Measurements from ENCODE around the gene LTBP2. TPM values are rescaled to one million over a fixed set of nuclear protein-coding genes. Genes with fewer than 3 reads are reported as not detected.

The LTBP2 gene
- polyA plus RNA-seq, 2 of the 4 experiments (the other 2 are of a cell fraction): 4.9 to 14.4 TPM

GRCh38 chr14:74583689-74584434 is 28.2 kb downstream of the LTBP2 start (continued):
- TF ChIP-seq USF2 (IDR thresholded peaks at IDR 0.05) (no peak), E2F6 (IDR thresholded peaks at IDR 0.05; ENCODE audit: borderline replicate concordance, low read depth) (no peak), EP300 (IDR thresholded peaks at IDR 0.05) (peak in 1 of 2 experiments; percentile 54; a peak in 1 of 5 replicates), HEYL (CRISPR knock-in tag; IDR thresholded peaks at IDR 0.05) (no peak)

- ChIA-PET CTCF (interaction anchor here (1.0 to 13.9 kb wide), 5 partner anchors 11 to 82 kb away, joined by 3 to 120 read pairs (median 5); partner anchors contain the start of gene LTBP2), POLR2A (interaction anchor here (1.1 to 1.4 kb wide), 2 partner anchors 11 to 35 kb away, joined by 4 to 6 read pairs; no protein-coding TSS in a partner anchor)
- Histone ChIP-seq H3K9me3 (no peaks in the 10 kb centered on the region), H3K4me3 (no peak overlapping the region), H3K4me1 (peaks cover 62% of the 10 kb centered on the region), H3K27ac (peak overlapping the region; percentile 83 to 95; a peak in 5 of 6 replicates), H3K4me2 (peak overlapping the region; percentile 34; the same call in 2 of the 3 replicates)
- FAIRE-seq: no peak
- TF ChIP-seq CHD4 (IDR thresholded peaks at IDR 0.05; ENCODE audit: borderline replicate concordance) (no peak), JUNB (IDR thresholded peaks at IDR 0.05) (no peak), FOSL2 (IDR thresholded peaks at IDR 0.05) (no peak), FOSL2 (CRISPR knock-in tag; IDR thresholded peaks at IDR 0.05) (no peak), RARB (CRISPR knock-in tag; IDR thresholded peaks at IDR 0.05) (no peak), ZSCAN20 (CRISPR knock-in tag; IDR thresholded peaks at IDR 0.05) (no peak), POLR2A (IDR thresholded peaks at IDR 0.05; ENCODE audit: low read length) (no peak), CBX8 (IDR thresholded peaks at IDR 0.05) (no peak), BHLHE40 (IDR thresholded peaks at IDR 0.05; ENCODE audit: low read depth, low read length) (no peak), KDM1A (IDR thresholded peaks at IDR 0.05; ENCODE audit: low read depth) (no peak), RCOR1 (IDR thresholded peaks at IDR 0.05; ENCODE audit: low read depth, low read length) (no peak)
- WGBS (ENCODE audit: missing lambda C conversion rate): 78% methylated on average over 1 of the region's 1 CpG
- no peak for DNase-seq (ENCODE audit: low read depth in 1 of 2, low spot score in 1 of 2)
- no peak for ATAC-seq
Measured at GRCh38 chr14:74582910-74583581, 29.0 kb downstream of the LTBP2 start.

- no peaks in the 10 kb centered on the region for H3K9me3 ChIP-seq
- peak overlapping the region; percentile 45 for H3K4me2 ChIP-seq
- WGBS (ENCODE audit: missing lambda C conversion rate): 23% methylated on average over 4 of the region's 4 CpGs
- FAIRE-seq (no peak), ATAC-seq (no peak), DNase-seq (ENCODE audit: low read depth in 1 of 2, low spot score in 1 of 2) (no peak)
- CTCF ChIA-PET: interaction anchor here (0.6 to 13.9 kb wide), 3 partner anchors 24 to 187 kb away, joined by 3 to 120 read pairs (median 3); partner anchors contain the start of gene LTBP2
- peak overlapping the region; percentile 83 to 95 for H3K27ac ChIP-seq
- H3K4me3 ChIP-seq: no peak overlapping the region
- POLR2A ChIA-PET: interaction anchor here (0.7 to 1.3 kb wide), 2 partner anchors 10 to 38 kb away, joined by 3 to 7 read pairs; no protein-coding TSS in a partner anchor
- H3K4me1 ChIP-seq: peaks cover 79% of the 10 kb centered on the region
- TF ChIP-seq BCL3 (IDR thresholded peaks at IDR 0.05) (no peak), FOSL2 (IDR thresholded peaks at IDR 0.05) (no peak), FOSL2 (CRISPR knock-in tag; IDR thresholded peaks at IDR 0.05) (no peak), TFCP2L1 (CRISPR knock-in tag; IDR thresholded peaks at IDR 0.05) (no peak), USF2 (IDR thresholded peaks at IDR 0.05) (peak; percentile 53; the same call in 1 of the 2 replicates), NPAS2 (CRISPR knock-in tag; IDR thresholded peaks at IDR 0.05; ENCODE audit: borderline replicate concordance) (no peak), ESRRA (IDR thresholded peaks at IDR 0.05; ENCODE audit: borderline replicate concordance, low read length) (0 out of 2 replicates have a peak, but pooled peaks have one; percentile 47), HOXA7 (CRISPR knock-in tag; IDR thresholded peaks at IDR 0.05) (no peak), NR3C1 (IDR thresholded peaks at IDR 0.05) (no peak), RCOR1 (IDR thresholded peaks at IDR 0.05; ENCODE audit: low read depth, low read length) (no peak), REST (IDR thresholded peaks at IDR 0.05) (no peak), POLR2AphosphoS2 (conservative IDR thresholded peaks at IDR 0.05; ENCODE audit: low read length) (no peak), MAFK (IDR thresholded peaks at IDR 0.05; ENCODE audit: partially characterized antibody) (no peak), FOSB (CRISPR knock-in tag; IDR thresholded peaks at IDR 0.05) (no peak), CBX2 (IDR thresholded peaks at IDR 0.05; ENCODE audit: borderline replicate concordance, low read depth) (no peak), ZC3H11A (IDR thresholded peaks at IDR 0.05) (no peak)
Measured at GRCh38 chr14:74580275-74580672, 31.8 kb downstream of the LTBP2 start.
